ENCODE data around the gene ABI3BP.
A peak's percentile ranks its signal among the peaks of the same experiment; 100 is the strongest.

ABI3BP gene

GRCh38 chr3:100831629-100832028 is 161.6 kb downstream of the ABI3BP start:
- DNase-seq: no peak

DNA sequence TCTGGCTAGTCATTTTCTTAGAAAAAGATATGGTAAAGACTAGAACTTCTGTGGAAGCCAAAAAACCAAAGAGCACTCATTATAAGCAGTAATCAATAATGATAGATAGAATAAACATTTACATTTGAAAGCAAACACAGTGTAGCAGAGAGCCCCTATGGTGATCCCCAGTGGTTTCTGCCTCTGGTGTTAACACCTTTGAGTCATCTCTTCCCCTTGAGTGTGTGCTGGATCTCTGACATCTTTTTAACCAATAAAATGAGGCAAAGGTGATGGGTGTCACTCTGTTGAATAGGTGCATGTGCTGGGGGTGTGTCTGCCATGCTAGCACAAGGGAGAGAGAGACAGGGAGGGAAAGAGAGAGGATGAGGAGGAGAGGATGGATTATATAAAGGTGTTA is 162.3 kb downstream of the ABI3BP start:
- no peak for DNase-seq

DNA sequence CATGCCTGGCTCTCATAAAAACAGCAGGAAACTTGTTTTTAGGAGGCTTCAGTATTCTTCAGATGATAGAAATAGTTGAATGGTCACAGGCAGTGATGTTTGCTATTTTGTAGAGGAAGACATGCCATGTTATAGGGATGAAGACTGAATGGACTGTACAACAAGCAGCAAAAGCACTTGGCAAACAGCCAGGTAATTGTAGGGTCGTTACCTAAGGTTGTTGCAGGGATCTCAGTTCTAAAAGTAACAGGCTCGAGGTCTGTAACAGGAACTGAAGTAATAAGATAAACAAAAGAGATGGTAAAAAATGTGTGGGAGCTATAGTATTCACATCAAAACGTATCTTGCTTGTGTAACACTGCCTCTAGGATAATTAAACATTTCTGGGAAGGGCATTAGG is 167.6 kb downstream of the ABI3BP start:
- DNase-seq: peak in 1 of 2 experiments; percentile 25

DNA sequence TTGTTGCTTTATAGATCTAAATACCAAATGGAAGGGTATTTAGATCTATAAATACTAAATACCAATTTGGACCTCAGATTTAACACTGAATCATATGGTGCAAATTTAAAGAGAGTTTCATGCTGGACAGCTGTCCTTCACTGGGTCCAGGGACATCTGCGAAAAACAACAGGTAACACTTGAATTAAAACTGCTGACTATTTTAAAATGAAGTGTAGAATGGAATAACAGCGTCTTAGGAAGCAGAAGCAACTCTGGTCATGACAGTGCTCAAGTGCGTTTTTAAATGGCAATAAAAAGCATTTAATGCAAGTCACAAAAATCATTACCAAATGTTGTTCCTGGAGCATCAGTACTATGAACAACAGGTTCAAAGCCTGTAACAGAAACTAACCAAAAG is 177.6 kb downstream of the ABI3BP start:
- no peak for DNase-seq

- no peak for DNase-seq
Observed at GRCh38 chr3:100813828-100814227, 179.4 kb downstream of the ABI3BP start.

DNA sequence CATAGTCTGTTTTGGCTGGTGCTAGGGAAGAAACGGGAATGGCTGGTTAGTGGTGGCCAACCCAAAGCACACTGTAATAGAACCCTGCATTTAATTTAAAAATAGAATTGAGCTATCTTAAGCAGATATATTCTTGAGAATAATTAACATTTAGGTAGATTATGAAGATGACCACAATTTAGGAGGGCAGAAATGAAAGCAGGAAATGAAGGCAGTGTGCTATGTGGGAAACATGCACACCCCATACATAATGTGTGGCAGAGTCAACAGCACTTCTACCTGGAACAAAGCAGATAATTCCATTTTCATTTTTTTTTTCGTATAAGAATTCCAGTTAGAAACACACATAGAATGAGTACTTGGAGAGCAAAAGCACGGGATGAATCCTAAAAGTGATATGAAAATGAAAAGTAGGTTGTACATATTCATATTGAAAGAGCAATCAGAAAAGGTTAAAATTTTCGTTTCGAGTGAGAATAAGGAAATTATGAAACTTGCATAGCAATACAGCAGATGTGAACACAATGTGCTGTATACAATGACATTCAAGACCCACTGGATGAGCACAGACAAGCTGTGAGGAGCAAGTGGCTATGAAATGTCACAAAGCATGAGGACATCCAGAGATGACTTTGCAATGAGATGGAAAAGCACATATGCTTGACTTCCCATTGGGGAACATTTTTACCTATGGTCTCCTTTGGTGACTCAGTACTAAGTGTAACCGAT is 181.3 kb downstream of the ABI3BP start:
- DNase-seq: no peak

- DNase-seq: no peak
Observed at GRCh38 chr3:100810671-100811070, 182.6 kb downstream of the ABI3BP start.

- DNase-seq: no peak
Observed at GRCh38 chr3:100804631-100805030, 188.6 kb downstream of the ABI3BP start.

DNA sequence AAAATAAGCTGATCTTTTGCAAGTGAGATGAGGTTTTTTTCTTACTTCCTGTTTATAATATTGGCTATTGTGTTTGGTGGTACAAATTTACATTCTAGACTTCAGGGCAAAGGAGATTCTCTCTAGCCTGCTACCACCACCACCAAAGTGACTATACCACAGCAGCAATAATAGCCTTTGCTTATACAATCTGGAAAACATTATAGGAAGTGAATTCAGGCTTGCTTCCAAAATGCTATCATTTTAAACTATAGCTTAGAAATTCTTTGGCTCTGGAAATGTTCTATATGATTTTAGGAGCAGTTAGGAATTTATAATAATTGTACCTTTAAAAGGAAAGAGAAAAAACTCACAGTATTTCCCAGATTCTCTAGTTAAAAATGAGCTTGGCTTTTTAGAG is 189.5 kb downstream of the ABI3BP start:
- no peak for DNase-seq

GRCh38 chr3:100802126-100802525 is 191.1 kb downstream of the ABI3BP start:
- no peak for DNase-seq

DNA sequence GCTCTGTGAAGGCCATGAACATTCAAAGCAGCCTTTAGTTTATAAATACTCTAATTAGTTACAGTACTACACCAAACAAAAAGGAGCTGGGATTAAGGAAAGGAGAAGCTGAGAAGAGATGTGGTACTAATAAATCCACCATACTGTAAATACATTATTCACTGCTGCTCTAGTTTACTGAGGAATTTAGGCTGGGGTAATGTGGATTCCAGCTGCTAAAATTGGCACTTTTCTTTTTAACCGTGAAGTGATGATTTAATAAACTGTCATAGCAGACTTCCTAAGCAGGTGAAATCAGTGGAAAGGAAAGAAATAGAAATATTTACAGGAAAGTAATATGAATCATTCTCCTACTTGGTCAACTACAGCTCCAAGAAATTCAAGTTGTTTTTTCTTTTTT is 195.2 kb downstream of the ABI3BP start:
- peak in 1 of 2 experiments; percentile 40 for DNase-seq

DNA sequence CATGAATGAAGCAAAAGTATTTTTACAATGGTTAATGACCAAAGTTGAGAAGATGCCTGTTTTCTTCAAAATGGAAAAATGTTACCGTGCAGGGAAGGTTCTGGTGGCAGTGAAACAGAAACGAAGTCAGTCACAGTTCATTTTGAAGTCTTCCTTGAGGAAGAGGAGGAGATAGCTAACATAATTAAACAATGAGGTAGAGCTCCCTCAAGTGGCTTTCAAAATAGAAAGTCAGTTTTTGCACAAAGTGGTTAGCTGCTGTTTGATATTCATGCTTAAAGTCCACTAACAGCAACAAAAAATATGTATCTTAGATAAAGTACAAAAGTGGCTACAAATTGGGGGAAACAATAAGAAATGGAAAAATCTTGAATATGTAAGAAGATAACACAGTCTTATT is 196.7 kb downstream of the ABI3BP start:
- DNase-seq: no peak

DNA sequence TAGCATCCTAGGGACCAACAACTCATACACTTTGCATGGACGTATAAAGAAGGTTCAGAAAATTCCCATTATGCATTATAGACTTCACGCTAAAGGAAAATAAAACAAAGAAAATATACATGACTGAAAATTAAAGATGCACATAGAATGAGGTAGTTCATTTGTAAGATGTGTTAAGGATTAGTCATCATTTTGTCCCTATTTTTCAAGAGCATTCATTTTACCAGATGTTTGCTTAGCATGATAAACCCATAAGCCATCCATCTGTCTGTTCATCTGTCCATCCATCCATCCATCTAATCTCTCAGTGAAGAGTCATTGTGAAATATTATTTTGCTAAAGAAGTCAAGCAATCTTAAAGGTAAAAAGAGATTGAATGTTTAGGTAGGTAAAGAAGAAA is 203.6 kb downstream of the ABI3BP start:
- DNase-seq: no peak

GRCh38 chr3:100783619-100784018 is 209.6 kb downstream of the ABI3BP start:
- no peak for DNase-seq

- DNase-seq: no peak
Observed at GRCh38 chr3:100782906-100783305, 210.3 kb downstream of the ABI3BP start.

DNA sequence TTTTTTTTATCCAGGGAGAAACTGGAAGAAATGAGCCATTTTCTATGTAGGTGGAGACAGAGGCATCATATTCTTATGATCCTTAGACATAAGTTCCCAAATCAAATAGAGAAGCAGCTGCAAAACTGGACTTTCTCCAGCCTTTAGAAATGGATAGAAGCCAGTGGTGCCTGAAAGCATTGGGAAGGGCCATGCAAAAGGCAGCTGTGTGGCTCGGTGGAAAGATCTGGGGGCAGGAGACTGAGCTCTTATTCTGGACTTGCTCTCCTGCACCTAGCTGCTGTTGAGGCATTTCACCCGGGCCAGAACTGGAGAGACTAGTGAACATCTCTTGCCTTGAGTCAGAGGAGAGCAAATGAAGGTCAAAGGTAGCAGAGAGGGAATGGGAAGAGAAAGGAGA is 210.9 kb downstream of the ABI3BP start:
- no peak for DNase-seq

DNA sequence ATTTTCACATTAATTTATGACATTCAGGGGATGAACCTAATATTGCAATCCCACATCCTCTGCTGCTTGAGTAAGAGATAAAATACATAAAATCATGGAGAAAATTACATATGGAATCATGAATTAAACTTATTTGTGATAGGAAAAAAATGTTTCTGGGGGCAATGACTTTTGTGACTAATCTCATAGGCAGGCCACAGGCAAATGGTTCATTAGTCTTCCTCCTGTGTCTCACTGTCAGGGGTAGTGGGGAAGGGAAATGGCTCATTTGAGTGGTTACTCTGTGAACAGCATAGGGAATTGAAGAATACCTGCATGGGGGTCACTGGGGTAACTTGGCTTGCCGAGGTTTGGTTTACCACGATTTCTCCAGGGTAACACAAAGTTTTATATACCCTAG is 211.9 kb downstream of the ABI3BP start:
- DNase-seq: no peak

DNA sequence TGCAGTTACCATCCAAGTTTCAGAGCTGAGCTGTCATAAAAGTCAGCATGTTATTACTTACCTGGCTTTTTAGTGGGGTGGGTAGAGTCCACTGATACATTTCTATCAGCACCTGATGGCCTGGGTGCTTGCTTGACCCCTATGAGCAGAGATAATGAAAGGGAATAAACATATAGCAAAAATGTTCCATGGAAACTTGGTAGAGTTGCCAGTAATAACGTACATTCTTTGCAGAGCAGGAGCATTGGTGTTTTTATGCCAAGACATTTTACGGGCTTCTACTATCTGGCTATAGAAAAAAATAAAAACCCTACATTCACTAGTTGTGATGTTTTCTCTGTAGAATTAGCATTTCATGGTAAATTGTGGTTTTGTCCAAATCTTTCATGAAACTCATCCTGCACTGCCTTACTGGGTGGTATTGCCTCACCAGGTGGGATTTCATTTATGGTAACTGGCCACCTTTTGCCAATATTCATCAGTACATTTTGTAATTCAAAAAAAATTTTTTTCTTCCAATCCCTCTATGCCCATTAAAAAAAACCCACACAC is 213.1 kb downstream of the ABI3BP start:
- DNase-seq: no peak

DNA sequence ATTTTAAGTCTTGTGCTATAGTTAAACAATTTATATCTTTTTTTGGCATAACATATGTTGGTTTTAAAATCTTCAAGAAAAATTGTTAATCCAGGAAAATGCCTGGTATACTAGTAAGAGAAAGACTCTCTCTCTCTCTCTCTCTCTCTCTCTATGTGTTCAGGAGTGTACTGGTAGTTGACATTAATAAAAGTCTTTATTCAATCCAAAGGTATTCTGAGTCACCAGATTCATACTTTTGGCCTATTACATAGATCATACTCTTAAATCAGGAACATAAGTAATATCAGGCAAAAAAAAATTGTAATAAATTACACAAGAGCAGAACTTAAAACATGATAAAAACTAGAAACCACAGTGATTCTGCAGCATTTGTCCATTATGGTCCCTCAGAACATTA is 213.7 kb downstream of the ABI3BP start:
- no peak for DNase-seq

DNA sequence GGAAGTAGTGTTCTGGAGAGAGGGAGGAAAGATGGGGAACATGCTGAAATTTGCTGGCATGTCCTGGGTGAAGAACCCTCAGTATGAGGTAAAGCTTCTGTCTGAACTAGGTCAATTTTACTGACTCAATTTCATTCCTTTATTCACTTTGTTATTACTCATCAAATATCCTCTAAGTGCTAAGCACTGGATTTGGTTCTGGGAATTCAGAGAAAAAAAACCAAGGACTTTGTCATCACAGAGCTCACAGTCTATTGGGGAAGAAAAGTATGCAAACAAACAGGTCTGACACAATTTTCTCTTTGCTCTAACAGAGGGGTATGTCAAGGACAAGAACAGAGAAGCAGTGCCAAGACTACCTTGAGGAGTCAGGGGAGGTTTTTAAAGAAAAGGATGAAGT is 215.9 kb downstream of the ABI3BP start:
- no peak for DNase-seq

DNA sequence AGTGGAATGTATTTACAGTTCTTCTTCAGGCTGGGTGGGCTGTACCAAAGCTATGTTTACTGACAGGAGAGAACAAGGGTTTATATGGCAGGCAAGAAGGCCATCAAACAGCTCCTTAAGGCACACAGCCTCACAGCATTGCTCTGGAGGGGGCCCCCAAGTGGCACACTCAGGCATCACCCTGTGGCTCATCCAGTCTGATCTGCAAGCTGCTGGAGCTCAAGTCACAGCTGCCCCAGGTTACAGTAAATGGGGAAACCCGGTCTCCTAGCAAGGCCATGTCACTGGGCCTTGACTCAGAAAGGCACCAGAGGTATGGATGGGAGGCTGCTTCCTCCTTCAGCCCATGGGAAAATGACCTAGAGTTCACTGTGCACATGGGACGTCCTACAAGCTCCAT is 216.5 kb downstream of the ABI3BP start:
- DNase-seq: no peak

- DNase-seq: no peak
Observed at GRCh38 chr3:100776097-100776729, 217.0 kb downstream of the ABI3BP start.

DNA sequence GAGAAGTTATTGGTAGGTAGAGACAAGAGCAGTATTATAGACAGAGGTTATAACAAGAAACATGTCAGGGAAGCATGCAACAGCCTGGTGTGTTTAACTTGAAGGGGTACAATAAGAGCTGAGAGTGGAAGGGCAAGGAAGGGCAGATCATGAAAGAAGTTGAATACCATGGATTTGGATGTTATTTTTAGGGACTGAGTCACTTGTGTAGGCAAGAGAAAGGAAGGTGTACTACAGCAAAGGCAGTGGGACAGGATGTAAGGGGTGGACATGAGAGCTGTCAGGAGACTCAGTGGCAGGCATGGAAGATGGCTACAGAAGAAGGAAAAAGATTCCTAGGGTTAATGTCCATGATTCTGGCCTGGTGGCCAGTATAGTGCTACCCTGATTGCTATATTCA is 217.6 kb downstream of the ABI3BP start:
- DNase-seq: no peak

DNA sequence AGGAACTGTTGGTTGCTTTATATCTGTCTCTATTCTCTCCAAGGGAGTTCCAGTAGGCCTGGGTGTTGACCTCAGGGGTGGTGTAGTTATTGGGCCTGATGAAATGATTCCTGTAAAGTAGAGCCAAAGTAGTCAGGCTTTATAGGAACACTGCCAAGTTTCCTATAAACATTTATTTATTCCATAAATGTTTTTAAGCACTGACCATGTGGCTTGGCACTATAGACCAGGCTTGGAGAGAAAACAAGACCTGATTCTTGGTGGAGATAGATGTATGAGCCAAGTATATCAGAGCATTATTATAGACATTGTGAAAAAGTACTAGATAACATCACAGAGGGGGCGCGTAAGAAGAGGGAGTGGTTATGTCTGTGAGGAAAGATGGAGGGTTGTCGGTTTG is 218.0 kb downstream of the ABI3BP start:
- no peak for DNase-seq

DNA sequence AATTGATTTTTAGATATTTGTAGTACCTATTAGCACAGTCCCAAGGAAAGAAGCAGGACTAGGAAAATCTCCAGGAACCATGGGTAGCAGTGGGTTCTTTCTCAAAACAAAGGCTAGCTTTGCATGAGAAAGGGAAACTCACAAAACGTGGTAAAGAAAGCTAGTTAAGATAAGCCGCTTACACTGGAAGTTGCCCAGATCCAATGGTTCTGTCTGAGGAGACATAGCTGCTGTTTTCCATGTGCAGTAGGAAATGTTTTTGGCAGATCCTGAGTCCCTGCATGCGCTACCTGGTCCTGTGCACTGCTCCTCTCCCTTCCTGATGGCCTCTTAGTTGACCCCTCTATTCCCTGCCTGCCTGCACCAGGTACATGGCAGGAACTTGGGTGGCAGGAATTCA is 223.5 kb downstream of the ABI3BP start:
- no peak for DNase-seq

Data from NCI-H2081 (cell line).